GM18511 (cell line): ENCODE results near the gene LPP.

Source experiments
- ATAC-seq: cut with Tn5 transposase; IDR thresholded peaks from one replicate; pipeline ENCODE4 v1.9.1; 2021; ENCODE audit warnings: mild to moderate bottlenecking, moderate library complexity; ENCODE audit not compliant: unreplicated experiment

Gene LPP

GRCh38 chr3:188295876-188296275 lies 141.9 kb downstream of the LPP start:
- ATAC-seq, result no peak

- no peak for ATAC-seq
Observed at GRCh38 chr3:188296761-188297612, 143.0 kb downstream of the LPP start.

GRCh38 chr3:188298585-188298984 lies 144.6 kb downstream of the LPP start:
- ATAC-seq, result no peak

- no peak for ATAC-seq
Observed at GRCh38 chr3:188299068-188299467, 145.1 kb downstream of the LPP start.

GRCh38 chr3:188299708-188300107 lies 145.8 kb downstream of the LPP start:
- no peak for ATAC-seq

- ATAC-seq, result no peak
Observed at GRCh38 chr3:188301147-188301546, 147.2 kb downstream of the LPP start.

- ATAC-seq, result no peak
Observed at GRCh38 chr3:188303286-188303799, 149.4 kb downstream of the LPP start.

- no peak for ATAC-seq
Observed at GRCh38 chr3:188303823-188304222, 149.9 kb downstream of the LPP start.

- no peak for ATAC-seq
Observed at GRCh38 chr3:188304501-188304900, 150.5 kb downstream of the LPP start.

GRCh38 chr3:188305220-188305619 lies 151.3 kb downstream of the LPP start:
- ATAC-seq, result no peak

- no peak for ATAC-seq
Observed at GRCh38 chr3:188306435-188307005, 152.6 kb downstream of the LPP start.

GRCh38 chr3:188309437-188310269 lies 155.7 kb downstream of the LPP start:
- peak; percentile 99 for ATAC-seq

- no peak for ATAC-seq
Observed at GRCh38 chr3:188310270-188310710, 156.3 kb downstream of the LPP start.

GRCh38 chr3:188315553-188315952 lies 161.6 kb downstream of the LPP start:
- no peak for ATAC-seq

- no peak for ATAC-seq
Observed at GRCh38 chr3:188316021-188316722, 162.2 kb downstream of the LPP start.

- no peak for ATAC-seq
Observed at GRCh38 chr3:188316723-188317070, 162.7 kb downstream of the LPP start.

GRCh38 chr3:188319569-188319968 lies 165.6 kb downstream of the LPP start:
- ATAC-seq, result no peak

- ATAC-seq, result no peak
Observed at GRCh38 chr3:188320757-188321156, 166.8 kb downstream of the LPP start.

GRCh38 chr3:188321258-188321657 lies 167.3 kb downstream of the LPP start:
- no peak for ATAC-seq

- ATAC-seq, result no peak
Observed at GRCh38 chr3:188322135-188322887, 168.4 kb downstream of the LPP start.
